Skin epidermis (tissue), 12 donors: ENCODE results near the gene ODR4.
A peak's percentile ranks its signal among the peaks of the same experiment; 100 is the strongest.
"Not testable (repeated sequence)": the region's sequence is repeated elsewhere in the genome, so short reads cannot be mapped to it uniquely, and the experiment has no call there.

ENCODE experiments used
- H3K27ac ChIP-seq, 21 experiments: fragments of 200-600 bp; sonication (generic) in 11 of 21; one replicate each; pipeline ENCODE4 v1.5.0; 2020; ENCODE audit warnings: mild to moderate bottlenecking in 3 of 21, inconsistent platforms in 2 of 21, moderate library complexity in 2 of 21
- H3K4me3 ChIP-seq, 7 experiments: fragments of 200-600 bp; sonication (generic) in 2 of 7; one replicate each; pipeline ENCODE4 v1.5.0; 2020; ENCODE audit warnings: inconsistent platforms in 2 of 7, mild to moderate bottlenecking in 2 of 7, moderate library complexity in 1 of 7

ODR4 gene

GRCh38 chr1:186420311-186420710, 44.7 kb downstream of the ODR4 start:
- Histone ChIP-seq H3K27ac (peak overlapping the region in 10 of 21 experiments; percentile 3 to 63 (median 30)), H3K4me3 (no peak overlapping the region)

- no peak overlapping the region for H3K4me3 ChIP-seq
Observed at GRCh38 chr1:186420923-186421322, 45.3 kb downstream of the ODR4 start.

GRCh38 chr1:186421446-186421845, 45.8 kb downstream of the ODR4 start:
- Histone ChIP-seq H3K27ac (peak overlapping the region in 4 of 21 experiments; percentile 10 to 57 (median 41)), H3K4me3 (no peak overlapping the region)

More at GRCh38 chr1:186420923-186421322, 45.3 kb downstream of the ODR4 start:
- H3K27ac ChIP-seq, result peak overlapping the region in 8 of 21 experiments; percentile 3 to 63 (median 30)

DNA sequence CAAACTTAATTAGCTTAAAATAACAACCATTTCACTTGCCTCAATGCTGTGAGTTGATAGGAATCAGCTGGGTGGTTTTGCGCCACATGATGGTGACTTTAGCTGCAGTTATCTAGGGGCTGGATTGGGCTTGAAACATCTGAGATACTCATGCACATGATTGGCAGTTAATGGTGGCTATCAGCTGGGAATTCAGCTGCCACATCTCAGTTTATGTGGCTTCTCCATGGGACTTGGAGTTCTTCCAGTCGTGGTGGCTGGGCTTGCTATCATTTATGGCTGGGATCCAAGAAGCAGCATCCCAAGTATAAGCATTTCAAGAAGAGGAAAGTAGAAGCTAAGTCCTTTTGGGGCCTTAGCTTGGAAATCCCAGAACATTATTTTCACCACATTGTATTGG, 48.9 kb downstream of the ODR4 start:
- Histone ChIP-seq H3K4me3 (no peak overlapping the region), H3K27ac (no peak overlapping the region)

GRCh38 chr1:186426118-186426517, 50.5 kb downstream of the ODR4 start:
- Histone ChIP-seq H3K4me3 (no peak overlapping the region), H3K27ac (no peak overlapping the region)

DNA sequence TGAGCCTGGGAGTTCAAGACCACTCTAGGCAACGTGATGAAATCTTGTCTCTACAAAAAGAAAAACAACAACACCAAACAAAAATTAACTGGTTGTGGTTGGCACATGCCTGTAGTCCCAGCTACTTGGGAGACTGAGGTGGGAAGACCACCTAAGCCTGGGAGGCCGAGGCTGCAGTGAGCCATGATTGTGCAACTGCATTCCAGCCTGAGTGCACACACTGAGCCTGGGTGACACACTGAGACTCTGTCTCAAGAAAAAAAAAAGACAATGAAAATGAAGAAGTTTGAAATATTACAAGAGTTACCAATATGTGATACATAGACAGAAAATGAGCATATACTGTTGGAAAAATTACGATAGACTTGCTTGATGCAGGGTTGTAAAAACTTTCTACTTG, 53.4 kb downstream of the ODR4 start:
- Histone ChIP-seq H3K27ac (no peak overlapping the region), H3K4me3 (no peak overlapping the region)

GRCh38 chr1:186435336-186435735, 59.7 kb downstream of the ODR4 start:
- H3K27ac ChIP-seq, result no peak overlapping the region
- H3K4me3 ChIP-seq, result no peak overlapping the region

DNA sequence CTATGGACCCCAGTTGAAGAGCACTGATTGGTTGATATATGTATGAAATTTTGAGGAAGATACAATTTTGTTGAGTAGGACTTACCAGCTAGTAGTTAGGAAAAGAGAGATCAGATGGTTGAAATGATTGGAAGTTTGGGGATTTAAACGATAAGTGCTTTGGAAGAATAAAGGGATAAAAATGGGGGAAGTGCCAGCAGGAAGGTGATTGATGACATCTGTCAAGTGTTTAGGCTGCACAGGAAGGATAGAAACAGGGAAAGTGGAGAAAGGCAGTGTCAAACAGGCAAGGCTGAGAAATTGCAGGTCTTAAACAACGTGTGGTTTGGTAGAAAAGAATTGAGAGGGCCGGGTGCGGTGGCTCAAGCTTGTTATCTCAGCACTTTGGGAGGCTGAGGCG, 62.9 kb downstream of the ODR4 start:
- H3K4me3 ChIP-seq, result no peak overlapping the region
- H3K27ac ChIP-seq, result no peak overlapping the region

GRCh38 chr1:186440584-186440983, 64.9 kb downstream of the ODR4 start:
- no peak overlapping the region for H3K4me3 ChIP-seq
- H3K27ac ChIP-seq, result peak overlapping the region in 2 of 21 experiments; percentile 17 to 34

DNA sequence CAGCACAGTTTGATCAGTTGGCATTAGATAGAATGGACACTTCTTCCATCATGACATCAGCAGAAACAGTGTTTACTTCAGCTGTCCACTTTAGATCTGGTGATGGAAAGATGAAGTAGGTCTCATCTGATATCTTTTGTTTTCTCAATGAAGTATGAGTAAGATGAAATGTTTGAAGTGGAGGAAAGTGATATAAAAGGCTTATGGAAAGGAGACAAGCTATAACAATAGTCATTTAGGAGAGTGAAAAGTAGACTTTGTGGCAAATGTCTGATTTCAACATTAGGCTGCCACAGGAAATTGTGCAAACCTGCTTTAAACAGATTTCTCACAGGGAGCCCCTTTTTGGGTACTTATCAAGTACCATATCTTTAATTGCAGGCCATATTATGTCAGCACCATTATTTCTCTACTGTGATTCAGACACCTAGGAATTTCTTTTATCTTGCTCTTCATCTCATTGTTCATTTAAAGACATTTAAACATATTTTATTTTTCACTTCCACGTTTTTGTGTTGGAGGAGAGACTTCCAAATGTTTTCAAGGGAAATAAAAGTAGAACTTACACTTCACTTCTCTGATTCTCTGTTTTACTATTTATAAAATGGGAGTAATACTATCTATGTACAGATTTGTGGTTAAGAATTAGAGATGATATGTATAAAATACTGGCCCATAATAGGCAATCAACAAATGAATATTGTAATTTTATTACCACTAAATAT, 67.2 kb downstream of the ODR4 start:
- no peak overlapping the region for H3K27ac ChIP-seq

GRCh38 chr1:186443638-186444037, 68.0 kb downstream of the ODR4 start:
- no peak overlapping the region for H3K4me3 ChIP-seq
- no peak overlapping the region for H3K27ac ChIP-seq

More for the DNA sequence above, 67.2 kb downstream of the ODR4 start:
- H3K4me3 ChIP-seq, result no peak overlapping the region

- no peak overlapping the region for H3K27ac ChIP-seq
- no peak overlapping the region for H3K4me3 ChIP-seq
Observed at GRCh38 chr1:186446152-186446551, 70.5 kb downstream of the ODR4 start.

GRCh38 chr1:186454981-186455380, 79.3 kb downstream of the ODR4 start:
- H3K4me3 ChIP-seq, result no peak overlapping the region
- H3K27ac ChIP-seq, result no peak overlapping the region

GRCh38 chr1:186456729-186457255, 81.2 kb downstream of the ODR4 start:
- Histone ChIP-seq H3K27ac (no peak overlapping the region), H3K4me3 (no peak overlapping the region)

GRCh38 chr1:186459161-186459560, 83.5 kb downstream of the ODR4 start:
- not testable (repeated sequence) for H3K4me3 ChIP-seq

GRCh38 chr1:186461014-186461413, 85.4 kb downstream of the ODR4 start, which contains the start of gene PDC:
Gene PDC (minus strand): TSS chr1:186461114. CDS start chr1:186449459, 11,655 bp downstream.
- no peak within 1 kb of the TSS for H3K4me3 ChIP-seq
- H3K27ac ChIP-seq, result no peak within 1 kb of the TSS

More at GRCh38 chr1:186459161-186459560, 83.5 kb downstream of the ODR4 start:
- H3K27ac ChIP-seq, result not testable (repeated sequence)

GRCh38 chr1:186463511-186463910, 87.9 kb downstream of the ODR4 start:
- Histone ChIP-seq H3K27ac (no peak overlapping the region), H3K4me3 (no peak overlapping the region)

- no peak overlapping the region for H3K4me3 ChIP-seq
- no peak overlapping the region for H3K27ac ChIP-seq
Observed at GRCh38 chr1:186463926-186464325, 88.3 kb downstream of the ODR4 start.

GRCh38 chr1:186465491-186465890, 89.9 kb downstream of the ODR4 start:
- not testable (repeated sequence) for H3K27ac ChIP-seq, H3K4me3 ChIP-seq

DNA sequence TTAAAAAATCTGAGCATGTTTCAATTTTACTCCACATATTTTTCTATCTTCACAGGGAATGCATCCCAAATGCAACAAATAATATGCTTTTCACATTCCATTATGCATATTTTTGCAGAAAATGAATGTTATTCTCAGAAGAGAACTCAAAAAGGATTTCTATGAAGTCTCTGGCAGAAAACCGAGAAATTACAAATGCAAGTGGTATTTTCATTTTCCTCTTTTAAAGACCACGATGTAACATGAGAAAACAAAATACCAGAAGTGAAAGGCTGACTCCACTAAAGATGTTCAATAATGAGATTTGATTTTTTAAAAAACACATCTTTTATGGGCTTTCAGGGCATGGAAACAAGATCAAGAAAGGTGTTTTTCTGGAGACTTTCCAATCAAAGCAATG, 90.3 kb downstream of the ODR4 start:
- H3K27ac ChIP-seq, result no peak overlapping the region
- H3K4me3 ChIP-seq, result no peak overlapping the region
